NCI-H1694 treated with DMSO at 0.1 percent for 48 hours (cell line): ENCODE results near the gene NADK2.

Experiments used
- DNase-seq: peaks from one replicate; lab custom pipeline; 2025; lab: John Stamatoyannopoulos, UW

NADK2 gene

DNA sequence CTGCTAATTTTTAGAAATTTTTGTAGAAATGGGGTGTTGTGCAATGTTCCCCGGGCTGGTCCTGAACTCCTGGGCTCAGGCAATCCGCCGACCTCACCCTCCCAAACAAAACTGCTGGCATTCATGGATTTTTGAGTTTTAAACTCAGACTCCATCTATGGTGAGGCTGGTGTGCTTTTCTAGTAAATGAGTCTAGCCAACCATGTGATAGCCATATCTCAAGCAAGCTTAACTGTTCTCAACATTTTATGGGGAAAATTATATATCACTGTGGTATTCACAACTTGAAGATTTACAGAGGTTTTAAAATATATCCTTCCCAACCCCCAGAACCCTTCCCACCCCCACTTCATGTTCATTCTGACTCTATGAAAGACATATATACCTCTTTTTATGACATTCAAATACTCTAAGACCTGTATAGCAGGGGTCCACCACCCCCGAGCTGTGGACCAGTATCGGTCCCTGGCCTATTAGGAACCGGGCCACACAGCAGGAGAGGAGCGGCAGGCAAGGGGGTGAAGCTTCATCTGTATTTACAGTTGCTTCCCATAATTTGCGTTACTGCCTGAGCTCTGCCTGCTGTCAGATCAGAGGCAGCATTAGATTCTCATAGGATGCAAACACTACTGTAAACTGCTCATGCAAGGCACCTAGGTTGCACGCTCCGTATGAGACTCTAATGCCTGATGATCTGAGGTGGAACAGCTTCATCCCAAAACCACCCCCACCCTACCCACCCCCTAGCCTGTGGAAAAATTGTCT, 4.5 kb upstream of the NADK2 start:
- no peak for DNase-seq

GRCh38 chr5:36244076-36244475, 2.4 kb upstream of the NADK2 start:
- no peak for DNase-seq

DNA sequence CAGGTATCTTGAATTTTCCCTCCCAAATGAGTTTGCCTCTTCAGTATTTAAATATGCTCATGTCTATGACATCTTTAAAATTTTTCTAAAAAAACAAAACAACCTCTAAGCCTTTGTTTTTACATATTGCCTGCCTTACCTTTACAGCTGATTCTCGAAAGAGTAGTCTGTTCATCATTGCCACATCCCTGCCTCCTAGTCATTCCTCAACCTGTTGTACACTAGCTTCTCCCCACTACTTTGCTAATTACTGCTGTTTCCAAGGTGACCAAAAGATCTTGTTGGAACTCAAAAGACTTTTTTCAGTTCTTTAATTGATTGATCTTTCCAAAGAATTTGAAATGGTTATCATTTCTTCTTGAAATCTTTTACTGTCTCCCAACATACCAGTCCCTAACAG, 1.9 kb upstream of the NADK2 start:
- no peak for DNase-seq

DNA sequence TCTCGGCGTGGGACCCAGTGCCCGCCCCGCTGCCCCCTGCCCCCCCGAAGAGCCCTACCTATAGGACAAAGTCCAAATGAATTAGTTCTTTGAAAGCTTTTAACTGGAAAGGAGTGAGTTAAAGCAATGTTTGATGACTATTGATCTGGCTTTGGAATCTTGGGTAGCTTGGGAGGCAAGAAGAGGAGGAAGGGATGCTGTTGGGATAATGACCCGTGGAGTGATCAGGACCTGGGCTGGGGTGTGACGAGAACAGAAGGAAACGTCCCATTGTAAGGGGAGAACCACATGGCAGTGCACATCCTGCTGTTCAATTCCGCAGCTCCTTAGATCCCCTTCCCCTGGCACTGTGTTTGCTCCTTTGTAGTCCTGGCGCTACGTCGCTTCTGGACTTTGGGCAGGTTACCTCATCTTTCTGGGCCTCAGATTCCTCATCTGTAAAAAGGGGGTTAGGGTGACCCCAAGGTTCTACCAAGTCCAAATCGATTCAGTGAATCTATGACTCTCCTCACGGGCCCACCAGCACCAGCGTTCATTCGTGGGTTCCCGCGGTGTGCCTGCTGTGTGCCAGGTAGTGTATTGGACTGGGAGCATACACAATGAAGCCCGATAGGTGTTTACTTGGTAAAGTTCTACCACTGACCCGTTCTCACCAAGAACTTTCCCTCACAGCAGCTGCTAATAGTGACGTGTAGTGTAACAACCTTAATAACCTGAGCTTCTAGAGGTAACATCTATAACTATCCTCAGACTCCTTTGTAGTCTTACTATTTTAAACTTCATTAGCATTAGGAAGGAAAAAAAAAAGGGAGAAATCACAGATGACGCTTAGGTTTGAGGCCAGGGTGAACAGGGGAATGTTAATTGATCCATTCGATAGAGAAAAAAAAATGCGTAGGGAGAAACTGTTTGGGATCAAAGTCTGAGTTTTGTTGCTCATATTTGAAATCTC, 1.1 kb upstream of the NADK2 start:
- DNase-seq: no peak

- no peak for DNase-seq
These were observed 720 bp downstream of the NADK2 start for GRCh38 chr5:36240779-36241630.

DNA sequence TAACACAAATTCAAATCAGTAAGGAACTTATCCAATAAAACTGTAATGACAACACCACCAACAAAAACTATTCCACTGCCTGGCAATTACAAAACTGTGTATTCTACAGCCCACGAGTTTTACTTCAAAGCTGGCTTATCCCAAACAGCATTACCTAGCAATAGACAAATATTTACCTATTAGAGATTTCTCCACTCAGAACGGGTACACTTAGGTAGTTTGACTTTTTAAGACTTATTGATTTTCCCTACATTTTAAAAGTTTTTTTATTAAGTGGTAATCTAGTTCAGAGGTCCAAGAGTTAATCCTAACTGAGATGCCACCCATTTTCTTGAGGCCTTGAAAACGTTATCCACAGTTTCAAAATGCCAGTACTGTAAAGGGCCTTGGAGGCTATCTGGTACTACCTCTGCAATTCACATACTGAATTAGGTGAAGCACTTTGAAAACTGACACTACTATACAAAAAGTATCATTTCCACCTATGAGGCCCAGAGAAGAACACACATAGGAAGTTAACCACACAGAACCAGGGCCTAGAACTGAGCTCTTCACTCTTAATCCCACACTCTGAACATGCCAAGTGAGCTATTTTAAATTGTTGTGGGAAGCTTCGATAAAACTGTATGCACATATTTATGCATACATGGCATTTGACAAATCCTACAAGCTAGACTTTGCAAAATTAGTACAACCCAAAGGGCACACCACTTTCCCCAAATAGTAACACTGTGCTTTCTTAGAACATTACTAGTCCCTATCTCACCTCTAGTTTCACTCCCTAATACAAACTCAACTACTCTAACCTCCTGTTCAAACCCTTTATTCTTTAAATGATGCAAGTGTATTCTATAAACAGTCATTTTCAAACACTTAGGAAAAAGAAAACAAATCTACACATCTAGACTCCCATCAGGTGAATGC, 2.1 kb downstream of the NADK2 start:
- no peak for DNase-seq

GRCh38 chr5:36238502-36239295, 3.0 kb downstream of the NADK2 start:
- DNase-seq: no peak

GRCh38 chr5:36237751-36238150, 4.0 kb downstream of the NADK2 start:
- no peak for DNase-seq

DNA sequence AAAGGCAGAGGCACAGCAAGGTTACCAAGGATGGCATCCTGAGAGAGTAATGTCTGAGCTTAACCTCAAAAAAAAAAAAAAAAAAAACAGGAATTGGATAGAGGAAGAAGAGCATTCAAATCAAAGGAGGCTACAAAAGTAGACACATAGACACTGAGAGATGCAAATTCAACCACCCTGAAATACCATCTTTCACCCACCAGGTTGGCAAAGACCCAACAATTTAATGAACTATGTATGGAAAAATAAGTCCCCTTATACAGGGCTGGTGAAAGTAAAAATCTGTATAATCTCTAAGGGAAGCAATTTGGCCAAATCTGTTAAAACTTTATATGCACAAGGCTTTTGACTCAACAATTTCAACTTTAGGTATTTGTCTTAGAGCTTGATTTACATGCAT, 4.9 kb downstream of the NADK2 start:
- DNase-seq: no peak

GRCh38 chr5:36232533-36232932, 9.2 kb downstream of the NADK2 start:
- DNase-seq: no peak

GRCh38 chr5:36230151-36230790, 11.5 kb downstream of the NADK2 start:
- no peak for DNase-seq

- DNase-seq: no peak
These were observed 13.2 kb downstream of the NADK2 start for GRCh38 chr5:36228505-36228904.

DNA sequence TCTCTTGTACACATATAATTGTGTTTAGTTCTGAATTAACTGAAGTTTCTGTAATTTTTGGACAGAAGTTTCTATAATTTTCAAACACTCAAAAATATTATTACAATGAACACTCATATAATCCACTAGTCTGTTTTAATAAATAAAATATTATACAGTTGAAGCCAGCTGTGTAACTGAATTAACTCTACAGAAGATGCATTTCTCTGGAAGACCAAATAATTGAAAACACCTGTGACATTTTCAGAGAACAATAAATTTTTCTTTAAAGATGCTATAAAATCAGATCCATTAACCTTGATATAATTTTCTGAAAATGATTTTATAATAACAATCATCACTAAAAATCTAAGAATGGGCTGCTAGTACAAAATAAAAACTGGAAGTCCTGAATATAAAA, 14.7 kb downstream of the NADK2 start:
- DNase-seq: no peak

- no peak for DNase-seq
These were observed 19.1 kb downstream of the NADK2 start for GRCh38 chr5:36222620-36223019.

DNA sequence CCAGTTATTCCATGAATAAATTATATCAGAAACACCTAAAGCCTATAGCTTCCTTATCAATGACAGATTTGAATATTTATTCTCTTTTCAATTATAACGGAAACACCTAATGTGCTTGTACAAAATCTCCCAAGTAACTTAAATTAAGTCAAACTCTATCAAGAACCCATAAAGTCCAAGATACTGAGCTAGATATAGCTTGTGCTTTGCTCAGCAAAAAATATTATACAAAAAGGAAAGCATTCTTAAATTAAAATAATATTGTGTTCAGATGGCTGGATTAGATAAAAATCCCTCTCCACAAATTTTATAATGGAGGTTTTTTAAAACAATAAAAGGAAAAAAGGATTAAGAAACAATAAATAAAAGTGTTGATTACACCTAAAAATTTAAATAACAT, 23.7 kb downstream of the NADK2 start:
- no peak for DNase-seq

- no peak for DNase-seq
These were observed 24.2 kb downstream of the NADK2 start for GRCh38 chr5:36217567-36217966.

GRCh38 chr5:36215910-36216309, 25.8 kb downstream of the NADK2 start:
- DNase-seq: no peak

GRCh38 chr5:36214436-36214835, 27.3 kb downstream of the NADK2 start:
- no peak for DNase-seq

DNA sequence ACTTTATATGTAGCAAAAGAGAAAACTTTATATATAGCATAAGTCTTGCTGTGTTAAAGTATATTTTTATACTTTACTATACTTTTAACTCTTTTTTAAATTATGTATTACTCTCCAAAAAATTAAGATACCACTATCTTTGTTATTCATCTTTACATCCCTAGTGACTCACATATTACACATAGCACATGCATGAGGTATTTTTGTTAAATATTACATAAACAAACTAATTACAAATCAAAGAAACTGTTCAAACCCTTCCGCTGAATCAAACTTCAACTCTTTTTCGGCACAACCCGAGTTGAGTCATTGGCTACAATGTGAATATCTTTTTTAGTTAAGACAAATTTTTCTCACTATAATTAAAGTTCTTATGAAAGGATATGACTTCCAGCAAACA, 32.1 kb downstream of the NADK2 start:
- DNase-seq: no peak

- no peak for DNase-seq
These were observed 32.9 kb downstream of the NADK2 start for GRCh38 chr5:36208786-36209185.
